Measurements from ENCODE around the gene ARHGEF40. TPM values are rescaled to one million over a fixed set of nuclear protein-coding genes. Genes with fewer than 3 reads are reported as not detected.

The ARHGEF40 gene
- total RNA-seq, 1 experiment from 2014 or later = 2.7 TPM

- no peak overlapping the region for H3K27ac ChIP-seq (ENCODE audit: low read length)
- CTCF ChIA-PET = interaction anchor here (0.6 to 1.6 kb wide), 7 partner anchors 8 to 54 kb away, joined by 3 to 34 read pairs (median 4); no protein-coding TSS in a partner anchor
- POLR2A ChIA-PET (ENCODE audit: unreplicated experiment) = no interaction called here
- H3K79me2 ChIP-seq (ENCODE audit: low read length) = no peaks in the 10 kb centered on the region
- peak overlapping the region; percentile 63 for H2AFZ ChIP-seq (ENCODE audit: low read length)
- no peak overlapping the region for H3K9ac ChIP-seq (ENCODE audit: low read length)
- no TSS peak for BruUV-seq (replicated peaks)
- peaks cover 60% of the 10 kb centered on the region for H3K27me3 ChIP-seq (ENCODE audit: low read length)
- no peaks in the 10 kb centered on the region for H3F3A ChIP-seq (ENCODE audit: low read length, unreplicated experiment)
- H4K20me1 ChIP-seq (ENCODE audit: low read length) = no peaks in the 10 kb centered on the region
- no peaks in the 10 kb centered on the region for H3K9me2 ChIP-seq (replicated peaks; ENCODE audit: low read length)
- H3K9me3 ChIP-seq (ENCODE audit: low read length) = no peaks in the 10 kb centered on the region
- intact Hi-C loops (cut with micrococcal nuclease) = loop anchor here (1.0 kb wide), 1 partner anchor 36 kb away; no protein-coding TSS in a partner anchor
- peak; percentile 61 for DNase-seq
- peak overlapping the region; percentile 72; the same call in 1 of the 2 replicates for H3K4me3 ChIP-seq (ENCODE audit: low read length)
- H3K36me3 ChIP-seq (ENCODE audit: low read depth, low read length) = no peaks in the 10 kb centered on the region
- ATAC-seq = peak; percentile 59
- peaks cover 6% of the 10 kb centered on the region; the same call in 1 of the 2 replicates for H3K4me1 ChIP-seq (ENCODE audit: insufficient read depth, low read length)
- TF ChIP-seq EZH2 (IDR thresholded peaks at IDR 0.05; ENCODE audit: low read length, unreplicated experiment) (no peak), CTCF (conservative IDR thresholded peaks at IDR 0.05; ENCODE audit: low read depth, low read length) (peak; percentile 68)
- H3K4me2 ChIP-seq (ENCODE audit: low read length) = peak overlapping the region; percentile 93
Observed at GRCh38 chr14:21068521-21069387, 1.4 kb upstream of the ARHGEF40 start.

GRCh38 chr14:21069388-21070082 is 569 bp upstream of the ARHGEF40 start:
- intact Hi-C loops (cut with micrococcal nuclease) = no loop called here
- Histone ChIP-seq H3K36me3 (ENCODE audit: low read depth, low read length) (no peaks in the 10 kb centered on the region), H3K27me3 (ENCODE audit: low read length) (peaks cover 56% of the 10 kb centered on the region), H3K9ac (ENCODE audit: low read length) (no peak overlapping the region), H3F3A (ENCODE audit: low read length, unreplicated experiment) (no peaks in the 10 kb centered on the region), H3K79me2 (ENCODE audit: low read length) (no peaks in the 10 kb centered on the region), H4K20me1 (ENCODE audit: low read length) (no peaks in the 10 kb centered on the region), H3K9me2 (replicated peaks; ENCODE audit: low read length) (no peaks in the 10 kb centered on the region), H3K4me3 (ENCODE audit: low read length) (peak overlapping the region; percentile 72), H2AFZ (ENCODE audit: low read length) (peak overlapping the region; percentile 63), H3K27ac (ENCODE audit: low read length) (no peak overlapping the region), H3K9me3 (ENCODE audit: low read length) (no peaks in the 10 kb centered on the region), H3K4me2 (ENCODE audit: low read length) (peak overlapping the region; percentile 93), H3K4me1 (ENCODE audit: insufficient read depth, low read length) (peaks cover 6% of the 10 kb centered on the region; the same call in 1 of the 2 replicates)
- ATAC-seq = peak; percentile 4
- BruUV-seq (replicated peaks) = no TSS peak
- ChIA-PET CTCF (interaction anchor here (1.1 to 1.6 kb wide), 3 partner anchors 35 to 54 kb away, joined by 4 to 34 read pairs (median 7); no protein-coding TSS in a partner anchor), POLR2A (ENCODE audit: unreplicated experiment) (no interaction called here)
- DNase-seq = no peak
- no peak for TF ChIP-seq CTCF (conservative IDR thresholded peaks at IDR 0.05; ENCODE audit: low read depth, low read length)
- TF ChIP-seq EZH2phosphoT487 (IDR thresholded peaks at IDR 0.05; ENCODE audit: borderline replicate concordance, low read length) = peak; percentile 46; the same call in 1 of the 2 replicates
- peak; percentile 61 for TF ChIP-seq EZH2 (IDR thresholded peaks at IDR 0.05; ENCODE audit: low read length, unreplicated experiment)
